ENCODE data around the gene SPAG8. TPM values are rescaled to one million over a fixed set of nuclear protein-coding genes. Genes with fewer than 3 reads are reported as not detected.

The SPAG8 gene
- 1 to 10 TPM; 1.2 to 1.4 TPM for total RNA-seq

DNA sequence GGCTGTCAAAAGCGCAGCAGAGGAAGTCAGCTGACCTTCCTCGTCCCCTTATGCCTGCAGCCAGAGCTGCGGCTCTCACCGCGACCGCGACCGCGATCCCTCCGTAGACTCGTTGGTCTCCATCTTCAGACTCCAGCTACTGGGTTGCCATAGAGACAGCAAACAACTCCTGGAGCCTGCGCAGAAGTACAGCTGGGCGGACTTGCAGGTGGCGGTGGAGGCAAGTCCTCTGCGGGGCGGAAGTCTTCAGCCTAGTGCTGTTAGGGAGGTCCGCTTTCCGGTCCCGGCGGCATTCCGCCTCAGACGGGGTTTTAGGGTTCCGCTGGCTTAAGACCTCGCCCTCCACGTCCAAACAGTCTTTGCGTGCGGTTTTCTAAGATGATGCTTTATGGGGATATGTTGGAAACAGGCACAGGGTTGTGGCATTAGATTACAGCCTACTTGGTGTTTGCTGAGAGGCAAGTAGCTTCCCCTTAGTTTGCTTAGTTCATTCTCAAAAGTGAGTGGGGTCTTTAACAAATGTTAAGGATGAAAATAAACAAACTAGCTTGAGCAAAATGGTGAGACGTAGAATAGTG lies at the start of gene SPAG8:
Gene SPAG8, minus strand, starts transcription at position 238 of the 578 bp plus-strand sequence. Its CDS starts 115 bp downstream, at position 123.
- Mint-ChIP-seq H3K4me1 (peaks cover 44% of the 10 kb centered on the region), H3K9me3 (ENCODE audit: low read depth) (no peaks in the 10 kb centered on the region), H3K4me3 (peak within 1 kb of the TSS; percentile 75), H3K27ac (peak within 1 kb of the TSS; percentile 95), H3K36me3 (peaks cover 2% of the 10 kb centered on the region), H3K27me3 (peaks cover 2% of the 10 kb centered on the region)
- DNase-seq: peak; percentile 99
- ATAC-seq: peak; percentile 69
- CTCF ChIA-PET: interaction anchor here (0.9 to 3.2 kb wide), 21 partner anchors 11 to 208 kb away, joined by 3 to 13 read pairs (median 6); partner anchors contain the start of genes CCDC107, CREB3, GBA2 and RGP1

GRCh38 chr9:35861161-35861897 lies 49.3 kb upstream of the SPAG8 start:
- ATAC-seq (no peak), DNase-seq (peak; percentile 29)
- Mint-ChIP-seq H3K27me3 (no peaks in the 10 kb centered on the region), H3K27ac (no peak overlapping the region), H3K4me3 (no peak overlapping the region), H3K4me1 (no peaks in the 10 kb centered on the region), H3K36me3 (no peaks in the 10 kb centered on the region), H3K9me3 (ENCODE audit: low read depth) (no peaks in the 10 kb centered on the region)
- CTCF ChIA-PET: interaction anchor here (0.8 to 1.0 kb wide), 2 partner anchors 21 to 64 kb away, joined by 3 to 4 read pairs; no protein-coding TSS in a partner anchor

- ATAC-seq (no peak), DNase-seq (no peak)
- Mint-ChIP-seq H3K4me1 (no peaks in the 10 kb centered on the region), H3K9me3 (ENCODE audit: low read depth) (no peaks in the 10 kb centered on the region), H3K27ac (no peak overlapping the region), H3K4me3 (no peak overlapping the region), H3K36me3 (no peaks in the 10 kb centered on the region), H3K27me3 (no peaks in the 10 kb centered on the region)
- CTCF ChIA-PET: interaction anchor here (0.9 kb wide), 1 partner anchor 307 kb away, joined by 3 read pairs; no protein-coding TSS in a partner anchor
Observed at GRCh38 chr9:35859990-35860339, 47.9 kb upstream of the SPAG8 start.

GRCh38 chr9:35859310-35859989 lies 47.4 kb upstream of the SPAG8 start:
- Mint-ChIP-seq H3K4me3 (no peak overlapping the region), H3K4me1 (no peaks in the 10 kb centered on the region), H3K36me3 (no peaks in the 10 kb centered on the region), H3K27ac (no peak overlapping the region), H3K27me3 (no peaks in the 10 kb centered on the region), H3K9me3 (ENCODE audit: low read depth) (no peaks in the 10 kb centered on the region)
- ATAC-seq (no peak), DNase-seq (peak; percentile 40)
- CTCF ChIA-PET: interaction anchor here (0.9 to 1.3 kb wide), 2 partner anchors 69 to 307 kb away, joined by 3 read pairs; no protein-coding TSS in a partner anchor

GRCh38 chr9:35858458-35858857 lies 46.4 kb upstream of the SPAG8 start:
- no peak overlapping the region for H3K27ac Mint-ChIP-seq
- CTCF ChIA-PET: interaction anchor here (1.2 to 1.3 kb wide), 2 partner anchors 68 to 70 kb away, joined by 3 read pairs; no protein-coding TSS in a partner anchor
- no peaks in the 10 kb centered on the region for H3K27me3 Mint-ChIP-seq
- DNase-seq (no peak), ATAC-seq (no peak)
- no peak overlapping the region for H3K4me3 Mint-ChIP-seq
- H3K36me3 Mint-ChIP-seq: no peaks in the 10 kb centered on the region
- H3K9me3 Mint-ChIP-seq (ENCODE audit: low read depth): no peaks in the 10 kb centered on the region
- no peaks in the 10 kb centered on the region for H3K4me1 Mint-ChIP-seq

GRCh38 chr9:35856882-35857281 lies 44.8 kb upstream of the SPAG8 start:
- ATAC-seq (no peak), DNase-seq (no peak)
- H3K27ac Mint-ChIP-seq: no peak overlapping the region
- H3K36me3 Mint-ChIP-seq: no peaks in the 10 kb centered on the region
- no peak overlapping the region for H3K4me3 Mint-ChIP-seq
- no peaks in the 10 kb centered on the region for H3K9me3 Mint-ChIP-seq (ENCODE audit: low read depth)
- CTCF ChIA-PET: interaction anchor here (0.7 to 1.5 kb wide), 2 partner anchors 21 to 31 kb away, joined by 3 to 4 read pairs; no protein-coding TSS in a partner anchor
- no peaks in the 10 kb centered on the region for H3K27me3 Mint-ChIP-seq
- no peaks in the 10 kb centered on the region for H3K4me1 Mint-ChIP-seq

GRCh38 chr9:35856206-35856605 lies 44.1 kb upstream of the SPAG8 start:
- CTCF ChIA-PET: interaction anchor here (0.7 kb wide), 1 partner anchor 22 kb away, joined by 3 read pairs; no protein-coding TSS in a partner anchor
- Mint-ChIP-seq H3K27me3 (no peaks in the 10 kb centered on the region), H3K4me1 (no peaks in the 10 kb centered on the region), H3K9me3 (ENCODE audit: low read depth) (no peaks in the 10 kb centered on the region), H3K27ac (no peak overlapping the region), H3K4me3 (no peak overlapping the region), H3K36me3 (no peaks in the 10 kb centered on the region)
- DNase-seq (no peak), ATAC-seq (no peak)

DNA sequence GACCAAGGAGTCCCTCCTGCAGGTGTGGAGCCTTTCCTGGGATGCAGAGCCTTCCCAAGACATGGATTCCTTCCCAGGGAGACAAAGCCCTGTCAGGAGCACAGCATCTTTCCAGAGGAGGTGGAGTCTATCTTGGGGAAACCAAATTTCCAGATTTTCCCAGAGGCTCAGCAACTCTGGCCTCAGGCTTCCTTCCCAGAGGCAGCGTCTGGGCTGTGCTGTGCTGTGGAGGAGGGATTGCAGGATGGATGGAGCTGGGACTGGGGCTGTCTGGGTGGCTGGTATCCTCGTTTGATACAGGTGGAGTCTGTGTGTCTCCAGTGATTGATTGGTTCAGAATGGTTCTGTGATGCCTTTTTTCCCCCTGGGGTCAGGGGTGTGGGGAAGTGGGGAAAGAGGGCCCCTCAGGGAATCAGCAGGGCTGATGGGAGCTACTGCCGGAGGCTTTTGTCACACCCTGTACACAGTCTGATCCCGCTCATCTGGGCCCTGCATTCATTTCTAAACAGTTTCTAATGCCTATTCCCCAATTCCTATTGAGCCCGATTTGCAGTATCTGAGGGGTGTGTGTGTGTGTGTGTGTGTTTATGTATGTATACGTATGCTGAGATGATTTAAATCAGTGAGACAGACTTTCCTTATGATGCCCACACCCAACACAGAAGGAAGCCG lies 42.2 kb upstream of the SPAG8 start:
- H3K36me3 Mint-ChIP-seq: no peaks in the 10 kb centered on the region
- CTCF ChIA-PET: interaction anchor here (1.0 kb wide), 1 partner anchor 18 kb away, joined by 3 read pairs; no protein-coding TSS in a partner anchor
- H3K27me3 Mint-ChIP-seq: no peaks in the 10 kb centered on the region
- H3K9me3 Mint-ChIP-seq (ENCODE audit: low read depth): no peaks in the 10 kb centered on the region
- no peak overlapping the region for H3K4me3 Mint-ChIP-seq
- H3K27ac Mint-ChIP-seq: no peak overlapping the region
- ATAC-seq (no peak), DNase-seq (no peak)
- H3K4me1 Mint-ChIP-seq: no peaks in the 10 kb centered on the region

DNA sequence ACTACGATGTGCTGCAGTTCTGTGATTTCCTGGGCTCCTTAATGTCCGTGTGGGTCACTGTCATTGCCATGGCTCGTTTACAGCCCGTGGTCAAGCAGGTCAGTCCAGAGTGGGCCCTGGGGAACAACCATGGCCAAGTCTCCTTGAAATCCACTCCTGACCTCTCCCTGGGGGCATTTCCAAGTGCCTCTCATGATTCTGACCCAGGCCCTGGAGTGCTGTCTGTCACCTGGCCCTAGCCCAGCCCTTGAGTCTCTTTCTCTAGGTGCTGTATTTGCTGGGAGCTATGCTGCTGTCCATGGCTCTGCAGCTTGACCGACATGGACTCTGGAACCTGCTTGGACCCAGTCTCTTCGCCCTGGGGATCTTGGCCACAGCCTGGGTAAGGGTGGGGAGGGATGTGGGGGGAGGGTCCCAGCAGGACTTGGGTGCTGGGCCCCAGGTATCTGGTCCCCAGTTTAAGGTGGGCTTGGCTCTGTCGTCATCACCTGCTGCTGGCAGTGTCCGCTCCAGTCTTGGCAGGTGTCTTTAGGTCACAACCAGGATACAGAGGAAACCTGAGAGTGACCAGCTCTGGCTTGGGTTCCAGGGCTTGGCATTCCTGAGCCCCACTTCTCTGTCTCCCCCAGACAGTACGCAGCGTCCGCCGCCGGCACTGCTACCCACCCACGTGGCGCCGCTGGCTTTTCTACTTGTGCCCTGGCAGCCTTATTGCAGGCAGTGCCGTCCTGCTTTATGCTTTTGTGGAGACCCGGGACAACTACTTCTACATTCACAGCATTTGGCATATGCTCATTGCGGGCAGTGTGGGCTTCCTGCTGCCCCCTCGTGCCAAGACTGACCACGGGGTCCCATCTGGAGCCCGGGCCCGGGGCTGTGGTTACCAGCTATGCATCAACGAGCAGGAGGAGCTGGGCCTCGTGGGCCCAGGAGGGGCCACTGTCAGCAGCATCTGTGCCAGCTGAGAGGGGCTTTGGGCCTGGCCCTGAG lies 41.1 kb upstream of the SPAG8 start:
- CTCF ChIA-PET: interaction anchor here (1.3 to 2.1 kb wide), 2 partner anchors 25 to 27 kb away, joined by 4 to 6 read pairs; partner anchors contain the start of gene FAM221B
- no peak for ATAC-seq
- H3K4me1 Mint-ChIP-seq: peaks cover 3% of the 10 kb centered on the region

DNA sequence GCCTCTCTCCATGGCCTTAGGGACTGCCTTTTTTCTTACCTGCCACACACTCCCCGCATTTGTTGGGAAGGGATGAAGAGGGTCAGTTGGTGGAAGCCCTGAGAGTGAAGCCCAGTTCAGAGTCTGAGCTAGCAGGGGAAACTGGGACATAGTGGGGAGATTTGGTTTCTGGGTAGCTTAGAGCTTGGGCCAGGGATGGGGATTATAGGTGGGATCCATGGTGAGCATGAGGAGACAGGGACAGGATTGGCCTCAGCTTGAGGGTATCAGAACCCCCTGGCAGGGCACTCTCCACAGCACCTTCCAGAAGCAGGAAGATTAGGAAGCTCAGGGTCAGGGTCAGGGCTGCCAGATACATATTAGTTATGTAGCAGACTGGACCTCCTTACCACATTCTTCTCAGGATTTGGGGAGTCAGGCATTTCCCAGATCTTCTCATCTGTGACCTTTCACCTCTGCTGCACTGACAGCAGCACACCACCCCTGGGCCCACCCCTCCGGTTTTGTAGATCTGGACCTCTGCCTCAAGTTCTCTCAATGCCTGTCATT lies 40.3 kb upstream of the SPAG8 start:
- no peak overlapping the region for H3K4me3 Mint-ChIP-seq
- DNase-seq: peak; percentile 16

More for the DNA sequence above, 41.1 kb upstream of the SPAG8 start:
- H3K27me3 Mint-ChIP-seq: no peaks in the 10 kb centered on the region
- H3K9me3 Mint-ChIP-seq (ENCODE audit: low read depth): no peaks in the 10 kb centered on the region
- DNase-seq: peak; percentile 28
- no peak overlapping the region for H3K4me3 Mint-ChIP-seq
- H3K36me3 Mint-ChIP-seq: no peaks in the 10 kb centered on the region
- no peak overlapping the region for H3K27ac Mint-ChIP-seq

DNA sequence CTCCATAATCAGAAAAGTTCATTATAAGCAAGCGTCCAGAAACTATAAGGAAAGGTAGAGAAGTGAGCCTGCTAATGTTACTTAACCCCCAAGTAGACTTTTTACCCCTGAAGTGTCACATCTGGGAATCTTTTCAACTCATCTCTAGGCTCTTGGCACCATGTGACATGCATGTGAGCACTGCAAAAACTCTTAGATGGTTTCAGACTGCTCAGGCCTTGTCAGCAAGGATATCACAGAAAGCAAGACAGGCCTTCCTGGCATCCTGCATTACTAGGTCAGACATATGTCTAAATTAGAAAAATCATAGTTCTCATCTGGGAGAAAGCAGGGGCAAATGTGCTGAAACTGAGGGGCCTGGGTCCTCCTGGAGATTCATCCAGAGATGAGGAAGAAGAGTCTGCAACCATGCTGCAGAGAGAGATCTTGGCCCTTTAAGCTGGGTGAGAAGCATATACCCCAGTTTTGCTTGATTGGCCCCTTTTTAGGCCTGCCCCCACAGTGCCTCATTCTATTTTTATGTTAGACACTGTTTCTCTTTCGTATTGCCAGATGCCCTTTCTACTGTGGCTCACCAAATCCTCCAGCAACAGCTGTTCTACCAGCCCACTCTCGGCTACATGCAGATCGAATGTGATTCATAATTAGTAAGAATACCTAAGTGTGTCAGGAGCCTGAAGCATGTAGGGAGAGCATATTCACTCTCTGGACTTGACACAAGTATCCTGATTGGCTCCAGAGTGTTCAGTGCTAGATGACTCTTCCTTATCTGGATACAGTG lies 35.9 kb upstream of the SPAG8 start:
- H3K36me3 Mint-ChIP-seq: no peaks in the 10 kb centered on the region
- no peak overlapping the region for H3K4me3 Mint-ChIP-seq
- no peaks in the 10 kb centered on the region for H3K27me3 Mint-ChIP-seq
- peaks cover 31% of the 10 kb centered on the region for H3K4me1 Mint-ChIP-seq
- peak overlapping the region; percentile 39 for H3K27ac Mint-ChIP-seq
- DNase-seq (peak; percentile 59), ATAC-seq (peak; percentile 78)
- CTCF ChIA-PET: interaction anchor here (0.9 to 1.6 kb wide), 4 partner anchors 12 to 190 kb away, joined by 3 to 6 read pairs (median 4); partner anchors contain the start of genes CCDC107 and RMRP
- H3K9me3 Mint-ChIP-seq (ENCODE audit: low read depth): no peaks in the 10 kb centered on the region

More for the DNA sequence above, 40.3 kb upstream of the SPAG8 start:
- Mint-ChIP-seq H3K27me3 (no peaks in the 10 kb centered on the region), H3K4me1 (peaks cover 11% of the 10 kb centered on the region), H3K9me3 (ENCODE audit: low read depth) (no peaks in the 10 kb centered on the region), H3K36me3 (no peaks in the 10 kb centered on the region), H3K27ac (no peak overlapping the region)
- CTCF ChIA-PET: interaction anchor here (0.8 to 2.1 kb wide), 3 partner anchors 19 to 26 kb away, joined by 3 to 6 read pairs (median 4); partner anchors contain the start of gene FAM221B
- ATAC-seq: no peak

Data from activated CD8-positive, alpha-beta memory T cell treated with anti-CD3 and anti-CD28 coated beads, Interleukin-2, amount 10 ng/mL, durations not matched to agents 7 days and 5 days (primary cell).